HG03565 (cell line): ENCODE measurements around the gene AHSG.

Source experiments
- ATAC-seq: cut with Tn5 transposase; IDR thresholded peaks from one replicate; pipeline ENCODE4 v1.9.1; 2021; ENCODE audit warnings: mild to moderate bottlenecking, moderate library complexity; ENCODE audit not compliant: unreplicated experiment

The AHSG gene

DNA sequence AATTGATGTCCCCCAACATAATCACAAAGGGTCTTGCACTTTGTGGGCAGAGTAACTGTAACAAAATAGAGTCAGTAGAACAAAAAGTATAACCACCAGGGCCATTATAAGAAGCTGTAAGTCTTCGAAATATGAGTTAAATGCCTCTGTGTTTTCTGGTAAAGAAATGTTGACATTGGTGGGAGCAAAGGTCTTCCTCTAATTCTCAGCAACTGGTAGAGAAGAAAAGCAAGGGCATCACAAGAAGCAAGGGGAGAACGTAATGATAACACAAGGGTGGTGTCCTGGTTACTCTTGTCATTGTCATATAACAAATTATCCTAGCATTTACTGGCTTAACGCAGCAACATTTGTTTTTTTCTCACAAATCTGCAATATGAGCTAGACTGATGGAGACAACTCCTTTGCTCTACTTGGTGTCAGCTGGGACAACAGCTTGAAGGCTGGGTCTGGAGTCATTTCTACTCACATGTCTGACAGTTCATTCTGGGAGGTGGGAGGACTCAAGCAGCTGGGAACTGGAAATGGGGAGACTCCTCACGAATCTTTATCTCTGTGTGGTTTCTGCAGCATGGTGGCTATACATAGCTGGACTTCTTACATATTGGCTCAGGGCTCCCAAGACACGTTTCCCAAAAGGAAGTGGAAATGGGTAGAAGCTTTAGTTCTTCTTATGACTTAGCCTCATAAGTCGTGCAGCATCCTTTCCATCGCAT lies 22.1 kb upstream of the AHSG start:
- no peak for ATAC-seq

DNA sequence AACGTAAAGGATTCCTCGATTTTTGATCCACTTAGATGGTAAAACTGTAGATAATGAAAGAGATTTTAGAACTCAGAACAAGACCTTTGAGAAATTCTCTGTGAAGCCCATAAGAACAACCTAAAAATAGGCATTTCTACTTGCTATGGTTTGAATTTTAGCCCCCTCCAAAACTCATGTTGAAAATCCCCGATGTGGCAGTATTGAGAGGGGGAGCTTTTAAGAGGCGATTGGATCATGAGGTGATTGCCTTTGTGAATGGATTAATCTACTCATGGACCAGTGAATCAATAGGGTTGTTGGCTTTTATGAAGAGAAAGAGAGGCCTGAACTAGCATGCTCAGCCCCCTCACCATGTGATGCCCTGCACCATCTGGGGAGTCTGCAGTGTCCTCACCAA lies 20.2 kb upstream of the AHSG start:
- ATAC-seq, result no peak

DNA sequence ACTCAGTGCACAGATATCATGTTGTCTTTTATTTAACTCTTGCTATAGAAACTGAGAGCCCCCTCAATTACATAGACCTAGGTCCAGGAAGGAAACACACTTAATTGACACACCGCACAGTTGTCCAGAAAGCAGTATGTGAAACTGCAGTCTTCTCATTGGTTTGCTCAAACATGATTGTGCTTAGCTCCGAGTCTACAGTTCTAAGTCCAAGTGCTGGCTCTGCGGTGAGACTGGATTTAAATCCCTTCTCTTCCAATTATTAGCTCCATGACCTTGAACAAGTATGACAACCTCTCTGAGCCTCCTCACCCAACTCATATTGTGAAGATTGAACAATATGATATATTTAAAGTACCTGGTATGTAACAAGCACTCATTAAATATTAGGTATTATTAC lies 19.0 kb upstream of the AHSG start:
- no peak for ATAC-seq

DNA sequence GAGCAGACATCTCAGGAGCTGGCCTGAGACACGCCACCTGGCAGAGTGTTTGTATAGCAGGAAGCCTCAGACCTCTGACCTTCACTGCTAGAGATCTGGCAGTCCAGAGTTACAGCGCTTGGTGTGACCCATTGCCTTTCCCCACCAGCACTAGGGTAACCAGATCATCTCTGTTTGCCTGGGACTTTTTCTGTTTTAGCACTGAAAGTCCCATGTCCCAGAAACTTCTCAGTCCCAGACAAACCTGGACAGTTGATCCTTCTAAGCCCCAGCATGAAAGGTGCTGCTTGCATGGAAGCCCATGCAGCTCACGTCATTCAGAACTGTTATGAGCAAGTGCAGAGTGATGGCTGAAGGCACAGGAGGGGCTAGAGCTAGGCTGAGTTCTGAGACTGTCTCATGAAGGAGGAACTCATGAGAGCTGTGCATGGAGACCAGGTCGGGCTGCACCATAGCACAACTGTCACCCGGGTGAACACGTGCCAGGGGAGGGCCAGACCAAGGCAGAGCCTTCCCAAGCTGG lies 18.2 kb upstream of the AHSG start:
- ATAC-seq, result no peak

DNA sequence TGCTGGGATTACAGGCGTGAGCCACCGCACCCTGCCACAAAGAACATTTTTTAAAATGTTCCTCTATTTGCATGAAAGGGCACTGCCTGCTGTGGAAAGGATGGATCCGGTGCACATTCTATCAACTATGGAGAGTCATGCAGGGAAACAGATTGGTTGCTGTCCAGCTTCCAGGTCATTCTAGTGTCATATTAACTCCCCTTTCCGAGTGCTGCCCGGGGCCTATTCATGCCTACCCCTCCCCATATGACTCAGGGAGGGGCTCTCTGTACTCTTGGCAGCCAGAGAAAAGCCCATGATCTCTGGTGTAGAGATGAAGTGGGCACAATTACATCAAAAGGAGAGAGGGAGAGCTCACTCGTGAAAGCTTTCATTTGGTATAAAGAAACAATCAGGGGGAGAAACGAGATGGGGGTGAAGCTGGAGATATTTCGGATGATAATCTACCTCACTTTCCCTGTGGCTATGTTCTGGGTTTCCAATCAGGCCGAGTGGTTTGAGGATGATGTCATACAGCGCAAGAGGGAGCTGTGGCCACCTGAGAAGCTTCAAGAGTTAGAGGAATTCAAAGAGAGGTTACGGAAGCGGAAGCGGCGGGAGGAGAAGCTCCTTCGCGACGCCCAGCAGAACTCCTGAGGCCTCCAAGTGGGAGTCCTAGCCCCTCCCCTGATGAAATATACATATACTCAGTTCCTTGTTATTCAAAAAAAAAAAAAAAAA lies 16.1 kb upstream of the AHSG start:
- ATAC-seq, result no peak

DNA sequence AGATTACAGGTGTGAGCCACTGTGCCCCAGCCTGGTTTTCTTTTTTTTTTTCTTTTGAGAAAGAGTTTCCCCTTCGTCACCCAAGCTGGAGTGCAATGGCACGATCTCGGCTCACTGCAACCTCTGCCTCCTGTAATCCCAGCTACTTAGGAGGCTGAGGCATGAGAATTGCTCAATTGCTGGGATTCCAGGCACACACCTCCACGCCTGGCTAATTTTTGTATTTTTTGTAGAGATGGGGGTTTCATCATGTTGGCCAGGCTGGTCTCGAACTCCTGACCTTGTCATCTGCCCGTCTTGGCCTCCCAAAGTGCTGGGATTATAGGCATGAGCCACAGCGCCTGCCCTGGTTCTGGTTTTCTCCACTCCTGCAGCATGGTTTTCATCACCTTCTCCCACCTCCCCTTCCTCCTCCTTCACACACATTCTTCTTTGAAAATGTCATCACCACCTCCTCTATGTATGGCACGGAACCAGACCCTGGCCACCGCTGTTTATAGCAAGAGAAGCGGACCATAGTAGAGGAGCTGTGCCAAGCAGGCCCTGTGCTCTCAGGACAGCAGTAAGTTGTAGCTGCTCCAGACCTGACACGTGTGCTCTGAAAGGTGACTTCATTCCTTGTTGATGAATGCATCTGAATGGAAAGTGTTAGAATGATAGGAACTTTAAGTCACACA lies 14.6 kb upstream of the AHSG start:
- ATAC-seq, result no peak

DNA sequence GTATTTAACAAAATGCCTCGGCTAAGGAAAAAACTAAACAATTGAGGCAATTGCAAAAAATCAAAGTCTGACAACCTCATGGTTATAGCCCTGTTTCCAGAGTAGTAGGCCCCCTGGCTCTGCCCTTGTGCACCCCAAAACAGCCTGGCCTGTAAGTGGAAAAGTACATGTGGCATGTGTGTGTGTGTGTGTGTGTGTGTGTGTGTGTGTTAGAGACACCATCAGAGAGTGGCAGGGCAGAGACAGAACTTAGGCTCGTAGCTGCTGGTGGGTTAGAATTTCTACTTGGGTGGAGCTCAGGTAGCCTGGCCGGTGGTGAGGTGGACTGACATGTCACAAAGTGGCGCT lies 14.1 kb upstream of the AHSG start:
- ATAC-seq, result no peak

DNA sequence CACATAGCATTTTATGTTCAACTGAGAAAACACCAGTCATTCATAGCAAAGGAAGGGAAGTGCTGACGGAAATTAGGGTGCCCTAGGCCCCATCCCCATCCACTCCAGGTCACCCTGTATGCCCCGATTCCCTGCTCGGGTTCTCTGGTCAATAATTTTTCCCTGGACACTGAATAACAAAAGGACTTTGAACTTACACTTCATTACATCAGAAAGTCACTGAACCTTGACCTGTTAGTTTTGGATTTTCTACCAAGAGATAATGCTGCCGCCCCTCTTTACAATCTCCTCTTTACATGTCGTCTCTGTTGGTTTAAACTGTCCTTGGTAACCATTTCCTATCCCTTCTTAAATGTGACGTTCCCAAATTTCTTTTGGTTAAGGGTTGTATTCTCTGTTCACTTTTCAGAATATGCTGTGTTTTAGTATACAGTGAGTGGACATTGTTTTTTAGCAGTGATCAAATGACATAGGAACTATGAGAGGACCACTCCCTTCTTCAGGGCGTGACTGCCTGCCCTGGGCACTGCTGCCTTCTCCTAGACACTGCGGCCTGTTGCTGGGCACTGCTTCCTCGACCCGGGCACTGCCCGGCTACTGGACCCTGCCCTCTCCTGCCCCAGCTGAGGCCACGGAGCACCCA lies 13.6 kb upstream of the AHSG start:
- no peak for ATAC-seq

DNA sequence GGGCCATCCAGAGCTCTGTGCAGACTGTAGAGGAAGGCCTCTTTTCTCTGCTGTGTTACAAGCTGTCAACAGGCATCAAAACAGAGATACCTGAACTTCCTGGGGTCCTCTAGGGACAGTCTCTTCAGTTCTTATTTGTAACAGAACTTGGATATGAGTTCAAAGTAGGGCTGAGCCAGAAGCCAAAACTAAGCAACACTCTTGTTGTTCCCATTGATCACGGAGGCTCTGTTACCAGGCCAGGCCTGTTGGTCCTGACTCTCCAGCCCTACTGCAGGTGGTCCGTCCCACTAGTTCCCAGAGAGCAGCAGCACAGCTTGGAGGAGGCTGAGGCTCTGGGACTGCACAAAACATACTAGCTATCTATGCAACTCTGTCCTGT lies 13.1 kb upstream of the AHSG start:
- ATAC-seq, result no peak

DNA sequence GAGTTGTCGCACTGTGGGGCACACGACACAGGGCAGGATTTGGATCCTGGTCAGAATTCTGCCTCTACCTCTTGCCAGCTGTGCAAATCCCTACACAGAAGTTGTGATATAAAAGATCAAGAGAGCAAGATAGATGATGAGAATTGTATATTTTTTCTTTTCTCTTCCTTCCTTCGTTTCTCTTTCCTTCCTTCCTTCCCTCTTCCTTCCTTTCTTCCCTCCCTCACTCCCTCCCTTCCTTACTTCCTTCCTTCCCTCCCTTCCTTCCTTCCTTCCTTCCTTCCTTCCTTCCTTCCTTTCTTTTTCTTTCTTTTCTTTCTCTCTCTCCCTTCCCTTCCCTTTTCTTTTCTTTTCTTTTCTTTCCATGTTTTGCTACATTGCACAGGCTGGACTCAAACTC lies 12.0 kb upstream of the AHSG start:
- no peak for ATAC-seq

DNA sequence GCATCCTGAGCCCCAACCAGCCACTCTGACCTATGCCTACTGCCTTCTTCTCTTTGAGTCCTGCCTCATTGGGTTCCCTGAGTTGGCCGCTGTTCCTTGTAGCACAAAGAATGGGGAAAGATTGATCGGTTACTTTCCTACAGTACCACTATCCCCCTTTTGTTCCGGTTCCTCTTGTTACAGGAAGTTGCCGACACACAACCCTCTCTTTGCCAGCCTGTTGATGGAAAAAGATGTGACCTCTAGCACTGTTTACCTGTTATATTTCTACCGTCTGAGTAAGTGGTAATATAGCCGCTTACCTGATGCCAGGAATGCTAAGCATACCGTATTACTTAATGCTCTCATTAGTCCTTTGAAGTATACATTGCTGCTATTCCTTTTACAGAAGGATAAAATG lies 9.7 kb upstream of the AHSG start:
- no peak for ATAC-seq

DNA sequence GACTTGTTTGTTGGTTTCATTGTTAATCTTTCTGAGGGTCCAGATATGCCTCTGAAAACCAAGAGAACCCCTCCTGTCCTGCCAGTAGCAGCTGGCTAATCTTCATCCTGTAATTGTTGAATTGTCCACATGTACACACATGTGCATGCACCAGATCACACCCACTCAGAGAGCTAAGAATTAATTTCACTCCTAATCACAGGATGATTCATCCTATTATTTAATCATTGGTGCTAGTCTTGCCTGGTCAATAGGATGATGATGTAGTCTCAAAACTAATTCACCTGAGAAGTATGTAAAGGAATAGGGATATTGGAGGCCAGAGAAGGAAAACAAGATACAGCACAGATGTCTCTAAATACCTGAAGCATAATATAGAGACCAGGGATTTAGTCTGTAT lies 7.8 kb upstream of the AHSG start:
- no peak for ATAC-seq

DNA sequence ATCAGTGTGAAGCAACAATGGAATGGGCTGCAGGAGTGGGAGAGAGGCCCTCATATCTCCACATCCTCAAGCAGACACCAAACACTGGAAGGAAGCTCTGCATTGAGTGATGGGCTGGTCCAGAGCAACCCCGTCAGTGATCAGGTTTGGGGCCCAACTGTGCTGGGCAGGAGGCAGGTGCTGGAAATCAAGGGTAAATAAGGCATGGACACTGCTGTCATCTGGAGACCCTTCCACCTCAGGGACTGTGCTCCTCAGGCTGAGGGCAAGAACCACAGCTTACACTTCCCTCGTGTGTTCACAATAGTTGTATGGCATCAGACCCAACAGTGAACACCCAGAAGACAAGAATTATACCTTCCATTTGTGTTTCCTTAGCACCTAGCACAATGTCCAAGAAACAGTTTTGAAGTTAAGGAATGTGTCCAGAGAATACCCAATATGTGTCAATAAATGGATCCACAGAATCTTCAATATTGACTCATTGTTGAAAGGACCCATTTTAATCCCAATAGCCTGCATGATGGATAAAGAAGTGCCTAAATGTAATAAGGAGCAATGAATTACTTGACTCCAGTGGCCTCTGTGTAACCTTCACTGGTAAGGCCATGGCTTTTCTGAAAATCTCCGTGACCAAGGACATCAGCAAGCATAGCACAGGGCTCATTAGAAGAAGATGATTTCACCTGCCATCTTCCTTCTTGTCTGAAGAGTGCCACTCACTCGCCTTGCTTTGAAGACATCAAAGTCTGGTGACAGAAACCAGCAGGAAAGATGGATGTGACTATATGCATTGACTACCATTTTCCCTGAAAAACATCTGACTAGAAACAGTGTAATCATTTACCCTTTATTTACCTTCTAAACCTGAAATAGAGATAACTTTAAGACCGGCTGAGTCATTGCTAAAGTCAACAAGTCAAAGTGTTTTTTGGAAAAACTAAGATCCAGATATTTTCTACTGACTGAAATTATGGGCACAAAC lies 7.0 kb upstream of the AHSG start:
- ATAC-seq, result no peak

DNA sequence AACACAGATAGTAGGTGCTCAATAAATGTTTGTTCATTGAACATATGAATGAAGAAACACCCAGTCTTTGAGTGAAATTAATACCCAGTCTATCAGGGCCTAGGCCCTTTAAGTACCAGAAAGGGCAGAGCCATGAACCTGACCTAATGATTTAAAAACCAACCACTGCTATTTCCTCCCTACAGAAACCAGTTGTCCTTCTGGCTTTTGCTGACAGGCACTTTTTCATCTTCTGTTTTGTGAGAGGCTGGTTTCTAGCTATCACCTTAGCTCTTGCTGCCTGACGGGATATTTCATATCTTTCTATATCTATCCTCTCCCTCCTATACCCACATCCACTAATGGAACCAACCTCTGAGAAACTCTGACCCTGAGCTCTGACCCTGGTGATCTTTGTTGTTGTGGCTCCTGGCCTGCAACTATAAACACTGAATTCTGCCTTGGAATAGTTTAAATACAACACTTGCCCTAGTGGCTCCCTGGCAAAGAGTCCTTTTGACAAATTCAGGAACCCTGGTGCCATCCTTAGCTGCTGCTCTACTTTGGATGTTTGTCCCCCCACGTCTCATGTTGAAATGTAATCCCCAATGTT lies 4.1 kb upstream of the AHSG start:
- no peak for ATAC-seq

DNA sequence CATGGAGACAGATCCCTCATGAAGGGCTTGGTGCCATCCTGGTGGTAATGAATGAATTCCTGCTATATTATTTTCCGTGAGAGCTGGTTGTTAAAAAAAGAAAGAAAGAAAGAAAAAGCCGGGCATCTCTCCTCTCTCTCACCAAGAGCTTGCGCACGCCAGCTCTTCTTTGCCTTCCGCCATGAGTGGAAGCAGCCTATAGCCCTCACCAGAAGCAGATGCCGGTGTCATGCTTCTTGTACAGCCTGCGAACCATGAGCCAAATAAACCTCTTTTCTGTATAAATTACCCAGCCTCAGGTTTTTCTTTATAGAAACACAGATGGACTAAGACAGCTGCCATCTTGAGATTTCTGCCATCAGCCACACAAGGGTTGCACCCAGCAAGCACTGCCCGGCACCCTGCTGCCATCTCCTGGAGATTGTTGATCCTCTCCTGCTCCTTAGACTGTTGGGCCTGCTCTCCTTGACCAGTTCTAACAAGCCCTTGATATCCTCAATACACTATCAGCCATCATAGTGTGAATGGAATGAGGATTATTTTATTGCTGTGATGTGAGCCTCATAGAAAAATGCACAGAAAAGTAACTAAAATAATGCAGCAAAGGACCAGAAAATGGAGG lies 3.5 kb upstream of the AHSG start:
- ATAC-seq, result no peak

DNA sequence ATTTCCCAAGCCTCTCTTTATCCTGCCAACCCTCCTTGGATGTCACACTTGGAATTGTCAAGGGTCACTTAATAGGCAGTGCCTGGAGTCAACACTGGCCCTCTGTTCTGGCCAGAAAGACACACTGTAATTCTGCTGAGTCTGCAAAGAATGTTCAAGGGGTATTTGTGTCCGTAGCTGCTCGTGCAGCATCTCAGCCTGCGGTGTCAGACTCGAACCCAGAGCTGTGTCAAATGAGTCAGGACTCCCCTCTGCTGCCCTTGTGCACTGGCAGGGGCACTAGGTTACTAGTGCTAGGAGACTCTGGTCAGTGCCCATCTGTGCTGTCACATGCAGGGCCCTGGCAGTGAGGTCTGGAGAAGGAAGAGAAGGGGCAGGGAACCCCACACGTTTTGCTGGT lies 795 bp upstream of the AHSG start:
- no peak for ATAC-seq

DNA sequence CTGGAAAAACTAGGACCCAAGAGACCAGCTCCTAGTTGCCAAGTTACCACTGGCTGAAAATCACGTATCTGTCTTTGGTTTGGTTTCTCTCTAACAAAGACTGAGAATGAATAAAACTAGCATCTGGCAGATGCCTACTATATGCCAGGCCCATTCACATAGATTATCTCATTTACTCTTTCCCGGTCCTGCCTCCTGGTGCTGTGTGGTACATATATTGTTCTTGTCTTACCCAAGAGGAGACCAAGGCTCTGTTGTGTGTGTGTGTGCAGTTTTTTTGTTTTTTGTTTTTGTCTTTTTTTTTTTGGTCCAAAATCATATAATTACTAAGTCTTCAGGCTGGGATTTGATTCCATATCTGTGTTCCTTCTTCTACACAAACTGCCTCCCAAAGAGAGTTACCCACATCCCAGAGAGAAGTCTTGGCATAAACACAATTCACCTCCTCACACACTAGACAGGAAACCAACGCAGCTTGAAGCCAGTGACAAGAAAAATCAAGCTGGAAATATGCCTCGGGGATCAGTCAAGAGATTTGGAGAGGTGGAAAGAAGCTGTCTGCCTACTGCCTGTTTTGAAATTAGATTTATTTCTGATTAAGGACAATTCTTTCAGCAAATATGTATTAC lies 891 bp downstream of the AHSG start:
- ATAC-seq, result no peak

DNA sequence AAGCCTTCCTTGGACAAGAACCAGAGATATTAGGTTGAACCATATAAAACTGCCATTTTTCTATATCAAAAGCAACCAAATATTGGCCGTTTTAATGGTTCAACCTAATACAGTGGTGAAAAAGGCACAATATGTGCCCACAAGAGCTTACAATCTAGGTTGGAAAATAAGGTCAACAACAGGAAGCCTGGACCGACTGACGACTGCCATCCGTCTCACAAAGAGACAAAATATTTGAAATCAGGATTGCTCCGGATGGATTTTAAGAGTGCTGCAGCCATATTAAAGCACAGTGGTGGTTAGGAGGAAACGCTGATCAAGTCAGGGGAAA lies 1.4 kb downstream of the AHSG start:
- no peak for ATAC-seq
